OCI-LY7 (cell line): ENCODE measurements around the gene PRKAG2. TPM values are rescaled to one million over a fixed set of nuclear protein-coding genes. Genes with fewer than 3 reads are reported as not detected.

ENCODE experiments used
- BruUV-seq: library from RNA; stranded (reverse); fragments of 400-500 nt; replicated peaks from 2 replicates; lab custom pipeline; 2021; lab: Mats Ljungman, UMichigan
- CTCF ChIA-PET: fragments of 300-600 bp; sonication (Branson Sonifier 250); formaldehyde crosslinking; loops from one replicate; lab custom pipeline; 2022; ENCODE audit warnings: antibody characterized with exemption; ENCODE audit not compliant: unreplicated experiment; lab: Charles Lee
- POLR2A ChIA-PET: fragments of 300-600 bp; sonication (Branson Sonifier 250); formaldehyde crosslinking; loops from one replicate; lab custom pipeline; 2022; ENCODE audit warnings: antibody characterized with exemption; lab: Charles Lee
- DNase-seq: peaks from one replicate; pipeline ENCODE4 v3.0.0-alpha.2; 2015; ENCODE audit warnings: low spot score
- H2AFZ ChIP-seq: fragments of 200-600 bp; sonication (generic), shearing (Covaris generic); 2 replicates; pipeline ENCODE4 v1.6.1; 2014; ENCODE audit warnings: mild to moderate bottlenecking, antibody characterized with exemption, low read length, moderate library complexity
- H3K27ac ChIP-seq: fragments of 200-600 bp; sonication (generic); 2 replicates; pipeline ENCODE4 v1.5.1; 2014; ENCODE audit warnings: mixed run types, low read depth, mild to moderate bottlenecking, moderate library complexity, low read length, inconsistent platforms; ENCODE audit not compliant: poor library complexity, severe bottlenecking
- H3K36me3 ChIP-seq: fragments of 200-600 bp; sonication (generic); 2 replicates; pipeline ENCODE4 v1.6.1; 2014; ENCODE audit warnings: mild to moderate bottlenecking, antibody characterized with exemption, low read length, moderate library complexity, mixed read lengths; ENCODE audit not compliant: insufficient read depth
- H3K4me1 ChIP-seq: fragments of 200-600 bp; sonication (generic); 2 replicates; pipeline ENCODE4 v1.5.1; 2014; ENCODE audit warnings: mild to moderate bottlenecking, low read length; ENCODE audit not compliant: insufficient read depth, poor library complexity, severe bottlenecking
- H3K4me2 ChIP-seq: fragments of 200-600 bp; sonication (generic); 2 replicates; pipeline ENCODE4 v1.6.1; 2014; ENCODE audit warnings: mild to moderate bottlenecking, low read length
- H3K4me3 ChIP-seq: fragments of 200-600 bp; sonication (generic); 2 replicates; pipeline ENCODE4 v1.5.1; 2014; ENCODE audit warnings: mild to moderate bottlenecking, low read depth, low read length; ENCODE audit not compliant: poor library complexity, severe bottlenecking
- H3K79me2 ChIP-seq: fragments of 200-600 bp; sonication (generic); 2 replicates; pipeline ENCODE4 v1.6.1; 2016; ENCODE audit warnings: low read depth, mild to moderate bottlenecking, low read length, moderate library complexity, mixed read lengths; ENCODE audit not compliant: insufficient read depth
- H3K9me2 ChIP-seq: fragments of 200-600 bp; sonication (generic); 2 replicates; pipeline ENCODE4 v1.6.1; 2016; ENCODE audit warnings: mild to moderate bottlenecking, low read length, mixed read lengths; ENCODE audit not compliant: insufficient read depth
- H3K9me3 ChIP-seq: fragments of 200-600 bp; sonication (generic); 2 replicates; pipeline ENCODE4 v1.6.1; 2014; ENCODE audit warnings: mild to moderate bottlenecking, mixed run types, low read length, mixed read lengths
- H4K20me1 ChIP-seq: fragments of 200-600 bp; sonication (generic); 2 replicates; pipeline ENCODE4 v1.6.1; 2014; ENCODE audit warnings: mild to moderate bottlenecking, antibody characterized with exemption, low read length, moderate library complexity, mixed read lengths; ENCODE audit not compliant: insufficient read depth
- CTCF ChIP-seq: fragments of 200-600 bp; sonication (generic); conservative IDR thresholded peaks from 2 replicates; pipeline ENCODE4 v1.5.1; 2014; ENCODE audit warnings: mild to moderate bottlenecking, antibody characterized with exemption, low read length, moderate library complexity, mixed read lengths
- EZH2phosphoT487 ChIP-seq: fragments of 200-600 bp; sonication (generic); IDR thresholded peaks from 2 replicates; pipeline ENCODE4 v1.6.1; 2018; ENCODE audit warnings: low read depth, borderline replicate concordance, mild to moderate bottlenecking, mixed run types, antibody characterized with exemption, low read length, moderate library complexity, mixed read lengths
- intact Hi-C: fragments of 100-400 bp; cut with micrococcal nuclease; formaldehyde crosslinking; loops from one replicate; pipeline ENCODE4 v1.10.0; 2022; ENCODE audit not compliant: unreplicated experiment
- total RNA-seq, 2 experiments: library from RNA; depleted of rRNA in 1 of 2; stranded (reverse); fragments of >200 nt in 1 of 2; shearing (Covaris generic) in 1 of 2; gene quantifications; 2 replicates each; pipeline ENCODE4 v1.2.3, GENCODE V29; 2014 to 2022

The PRKAG2 gene
- total RNA-seq, 2 experiments from 2014 or later, result 1.2 to 5.1 TPM

GRCh38 chr7:151891182-151891581 lies 14.3 kb upstream of the PRKAG2 start:
- H2AFZ ChIP-seq, result no peak overlapping the region
- H3K79me2 ChIP-seq, result no peaks in the 10 kb centered on the region
- no peaks in the 10 kb centered on the region for H3K4me1 ChIP-seq
- POLR2A ChIA-PET, result no interaction called here
- BruUV-seq, result no TSS peak
- no peak overlapping the region for H3K27ac ChIP-seq
- H4K20me1 ChIP-seq, result no peaks in the 10 kb centered on the region
- DNase-seq, result no peak
- H3K9me2 ChIP-seq, result no peaks in the 10 kb centered on the region
- CTCF ChIA-PET, result interaction anchor here (0.5 kb wide), 1 partner anchor 820 kb away, joined by 5 read pairs; no protein-coding TSS in a partner anchor
- no peak overlapping the region for H3K4me3 ChIP-seq
- intact Hi-C loops, result no loop called here
- no peak overlapping the region for H3K4me2 ChIP-seq
- no peaks in the 10 kb centered on the region for H3K36me3 ChIP-seq
- TF ChIP-seq CTCF (no peak), EZH2phosphoT487 (no peak)
- H3K9me3 ChIP-seq, result no peaks in the 10 kb centered on the region

- no peak for TF ChIP-seq CTCF
- TF ChIP-seq EZH2phosphoT487, result no peak
- BruUV-seq, result no TSS peak
- Histone ChIP-seq H2AFZ (no peak overlapping the region), H3K79me2 (no peaks in the 10 kb centered on the region), H3K27ac (no peak overlapping the region), H4K20me1 (no peaks in the 10 kb centered on the region), H3K4me1 (no peaks in the 10 kb centered on the region), H3K4me2 (no peak overlapping the region), H3K9me2 (no peaks in the 10 kb centered on the region), H3K9me3 (no peaks in the 10 kb centered on the region), H3K4me3 (no peak overlapping the region), H3K36me3 (no peaks in the 10 kb centered on the region)
- no peak for DNase-seq
- ChIA-PET POLR2A (no interaction called here), CTCF (no interaction called here)
- intact Hi-C loops, result no loop called here
These were observed 13.6 kb upstream of the PRKAG2 start for GRCh38 chr7:151890355-151891004.
